NCI-H1105 treated with DMSO at 0.1 percent for 48 hours (cell line): Measurements from ENCODE around the gene CRISPLD2.

Experiments used
- DNase-seq: peaks from one replicate; lab custom pipeline; 2025; lab: John Stamatoyannopoulos, UW

CRISPLD2 gene

DNA sequence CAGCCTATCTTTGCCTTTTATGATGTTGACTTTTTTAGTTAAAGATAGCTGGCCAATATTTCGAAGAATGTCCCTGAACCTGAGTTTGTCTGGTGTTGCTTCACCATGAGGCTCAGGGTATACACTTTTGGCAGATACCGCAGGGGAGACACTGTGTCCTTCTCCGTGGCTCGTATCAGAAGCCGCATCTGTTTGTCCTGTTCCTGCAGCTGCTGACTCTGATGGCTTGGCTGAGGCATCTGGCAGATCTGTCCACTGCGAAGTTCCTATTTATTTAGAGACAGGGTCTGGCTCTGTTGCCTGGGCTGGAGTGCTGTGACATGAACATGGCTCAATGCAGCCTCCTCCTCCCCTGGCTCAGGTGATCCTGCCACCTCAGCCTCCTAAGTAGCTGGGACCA, 93.5 kb downstream of the CRISPLD2 start:
- DNase-seq = no peak

DNA sequence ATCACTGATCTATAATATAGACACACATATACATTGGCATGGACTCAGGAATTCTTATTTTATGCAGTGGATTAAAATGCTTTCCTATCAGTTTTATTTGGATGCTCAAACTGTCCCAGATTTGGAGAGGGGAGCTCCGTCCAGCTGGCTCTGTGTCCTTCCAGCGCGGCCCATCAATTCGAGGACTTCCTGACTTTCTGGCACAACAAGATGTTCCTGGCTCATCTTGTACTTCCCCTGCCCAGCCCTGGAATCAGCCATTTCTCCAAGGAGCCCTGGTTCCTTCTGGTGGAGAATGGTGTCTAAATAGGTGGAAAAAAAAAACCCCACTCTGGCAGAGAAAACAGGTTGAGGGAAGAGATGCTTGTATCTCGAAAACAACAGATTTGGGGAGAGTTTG, 94.5 kb downstream of the CRISPLD2 start:
- no peak for DNase-seq

DNA sequence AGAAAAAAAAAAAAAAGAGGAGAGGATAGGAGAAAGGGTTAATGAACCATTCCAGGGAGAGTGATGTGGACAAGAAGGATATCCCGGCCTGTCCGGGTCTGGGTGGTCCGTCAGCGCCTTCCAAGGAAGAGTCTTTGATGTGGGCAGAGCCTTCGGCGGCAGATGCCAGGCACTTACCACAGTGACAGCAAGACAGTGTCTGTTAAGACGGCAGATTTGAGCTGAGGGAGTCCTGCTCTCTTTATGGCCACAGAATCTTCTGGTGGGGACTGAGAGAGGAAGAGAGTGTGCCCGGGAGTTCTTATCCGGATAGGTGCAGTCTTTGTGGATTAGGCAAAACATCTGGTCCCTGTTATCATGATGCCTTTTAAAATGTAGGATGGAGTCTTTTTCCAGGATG, 96.4 kb downstream of the CRISPLD2 start:
- DNase-seq = no peak

DNA sequence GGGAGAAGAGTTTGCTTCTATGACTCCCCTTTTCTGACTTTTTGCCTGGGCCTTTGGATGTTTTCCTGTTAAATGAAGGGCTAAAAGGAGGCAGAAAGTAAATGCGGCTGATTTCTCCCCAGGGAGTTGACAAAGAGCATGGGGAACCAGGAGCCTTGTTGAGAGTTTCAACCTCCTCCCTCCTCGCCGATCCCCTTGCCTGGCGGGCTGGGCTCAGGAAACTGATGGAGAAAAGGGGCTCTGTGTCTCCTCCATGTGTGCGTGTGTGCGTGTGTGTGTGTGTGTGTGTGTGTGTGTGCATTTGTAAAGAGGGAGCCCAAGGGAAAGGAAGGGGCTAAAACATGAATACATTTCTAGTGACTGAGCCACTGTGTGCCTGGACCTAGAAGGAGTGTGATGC, 97.1 kb downstream of the CRISPLD2 start:
- DNase-seq = no peak

DNA sequence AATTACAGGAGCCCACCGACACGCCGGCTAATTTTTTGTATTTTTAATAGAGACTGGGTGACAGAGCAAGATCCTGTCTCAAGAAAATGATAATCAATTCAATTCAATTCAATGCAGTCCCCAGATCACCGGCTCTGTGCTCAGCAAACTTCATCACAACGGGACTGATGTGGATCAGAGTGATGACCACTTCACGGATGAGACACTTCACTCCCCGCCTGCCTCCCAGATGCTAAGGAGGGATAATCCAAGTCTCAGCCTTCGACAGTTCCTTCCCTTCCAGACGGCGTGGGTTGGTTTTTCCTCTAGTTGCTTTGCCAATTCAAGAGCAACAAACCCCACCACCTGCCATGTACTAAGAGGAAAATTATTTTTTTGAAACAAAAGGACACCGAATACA, 97.7 kb downstream of the CRISPLD2 start:
- no peak for DNase-seq

DNA sequence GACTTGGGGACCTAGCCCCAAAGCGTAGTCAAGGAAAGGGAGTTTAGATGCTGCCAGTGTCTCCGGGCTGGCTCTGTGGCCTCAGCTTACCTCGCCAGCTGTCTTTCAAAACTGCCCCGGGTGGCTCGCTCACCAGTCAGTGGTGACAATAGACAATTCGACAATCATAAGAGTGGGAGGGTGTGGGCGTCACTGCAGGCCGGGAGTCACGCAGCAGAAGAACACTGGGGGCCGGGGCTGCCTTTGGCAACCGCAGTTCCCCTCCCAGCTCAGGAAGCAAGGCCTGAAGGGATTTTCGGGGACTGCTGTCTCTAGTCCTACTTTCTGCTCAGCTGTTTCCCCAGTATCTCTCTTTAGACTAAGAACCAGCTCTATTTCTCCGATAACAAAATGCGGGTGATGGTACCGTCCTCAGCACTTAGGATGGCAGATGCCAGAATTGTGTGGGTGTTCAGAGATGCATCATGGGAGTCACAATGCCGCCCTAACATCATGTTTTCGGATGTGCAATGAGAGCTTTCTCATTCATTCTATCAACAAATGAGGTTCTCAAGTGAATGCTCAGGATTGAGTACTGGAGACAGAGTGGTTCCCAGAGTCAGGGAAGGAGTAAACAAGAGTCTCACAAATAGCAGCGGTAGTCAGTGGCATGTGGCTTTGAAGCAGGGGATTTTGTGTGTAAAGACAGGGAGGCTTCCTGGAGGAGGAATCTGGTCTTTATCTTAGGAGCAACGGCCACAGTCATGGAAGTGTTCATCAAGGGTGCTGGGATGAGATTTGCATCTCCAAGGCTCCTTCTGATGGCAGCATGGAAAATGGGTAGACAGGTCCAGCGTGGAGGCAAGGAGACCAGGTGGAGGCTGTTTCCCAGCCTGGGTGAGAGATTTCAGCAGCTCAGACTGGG, 98.5 kb downstream of the CRISPLD2 start:
- no peak for DNase-seq

DNA sequence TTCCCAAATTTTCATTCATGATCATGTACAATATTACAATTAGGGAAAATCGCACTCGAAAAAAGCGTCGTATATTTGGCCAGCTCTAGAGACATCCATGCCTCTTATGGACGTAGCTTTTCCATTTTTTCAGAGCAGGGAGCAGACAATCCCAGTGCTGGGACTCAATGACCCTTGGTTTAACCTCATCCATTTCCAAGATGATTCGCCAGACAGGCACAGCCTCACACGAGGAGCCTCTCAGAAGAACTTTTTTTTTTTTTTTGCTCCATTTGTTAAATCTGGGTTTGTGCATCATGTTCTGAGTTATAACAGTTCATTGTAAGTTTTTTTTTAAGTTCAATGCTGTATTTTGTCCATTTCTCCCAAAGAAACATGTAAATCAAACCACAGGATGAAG, 99.5 kb downstream of the CRISPLD2 start:
- DNase-seq = no peak

DNA sequence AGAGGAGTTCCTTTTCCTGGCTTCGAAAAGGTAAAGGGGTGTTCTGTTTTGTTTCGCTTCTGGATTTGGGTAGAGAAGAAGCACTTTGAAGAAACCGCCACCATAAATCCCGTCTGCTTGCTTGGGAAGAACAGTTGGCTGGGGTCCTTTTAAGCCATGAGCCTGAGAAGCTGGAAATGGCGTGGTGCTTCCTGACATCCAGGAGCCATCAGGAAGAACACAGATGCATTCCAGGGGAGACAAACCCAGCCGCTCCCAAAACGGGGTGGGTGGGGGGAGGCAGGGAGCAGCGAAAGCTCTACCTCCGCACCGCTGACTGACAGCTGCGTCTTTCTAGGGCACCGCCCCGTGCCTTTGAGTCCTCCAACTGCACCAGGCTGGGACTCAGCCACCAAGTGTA, 99.9 kb downstream of the CRISPLD2 start:
- no peak for DNase-seq

DNA sequence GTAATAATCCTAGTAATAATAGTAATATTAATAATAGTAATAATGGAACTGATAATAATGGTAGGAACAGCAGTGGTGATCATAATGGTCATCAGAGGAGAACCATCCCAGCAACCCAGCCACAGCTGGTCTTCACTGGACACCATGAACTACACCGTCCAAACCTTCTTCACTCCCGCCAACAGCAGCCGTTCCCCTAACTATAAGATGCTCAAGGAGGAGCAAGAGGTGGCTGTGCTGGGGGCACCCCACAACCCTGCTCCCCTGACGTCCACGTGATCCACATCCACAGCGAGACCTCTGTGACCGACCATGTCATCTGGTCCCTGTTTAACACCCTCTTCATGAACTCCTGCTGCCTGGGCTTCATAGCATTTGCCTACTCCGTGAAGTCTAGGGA, 100.5 kb downstream of the CRISPLD2 start:
- no peak for DNase-seq

DNA sequence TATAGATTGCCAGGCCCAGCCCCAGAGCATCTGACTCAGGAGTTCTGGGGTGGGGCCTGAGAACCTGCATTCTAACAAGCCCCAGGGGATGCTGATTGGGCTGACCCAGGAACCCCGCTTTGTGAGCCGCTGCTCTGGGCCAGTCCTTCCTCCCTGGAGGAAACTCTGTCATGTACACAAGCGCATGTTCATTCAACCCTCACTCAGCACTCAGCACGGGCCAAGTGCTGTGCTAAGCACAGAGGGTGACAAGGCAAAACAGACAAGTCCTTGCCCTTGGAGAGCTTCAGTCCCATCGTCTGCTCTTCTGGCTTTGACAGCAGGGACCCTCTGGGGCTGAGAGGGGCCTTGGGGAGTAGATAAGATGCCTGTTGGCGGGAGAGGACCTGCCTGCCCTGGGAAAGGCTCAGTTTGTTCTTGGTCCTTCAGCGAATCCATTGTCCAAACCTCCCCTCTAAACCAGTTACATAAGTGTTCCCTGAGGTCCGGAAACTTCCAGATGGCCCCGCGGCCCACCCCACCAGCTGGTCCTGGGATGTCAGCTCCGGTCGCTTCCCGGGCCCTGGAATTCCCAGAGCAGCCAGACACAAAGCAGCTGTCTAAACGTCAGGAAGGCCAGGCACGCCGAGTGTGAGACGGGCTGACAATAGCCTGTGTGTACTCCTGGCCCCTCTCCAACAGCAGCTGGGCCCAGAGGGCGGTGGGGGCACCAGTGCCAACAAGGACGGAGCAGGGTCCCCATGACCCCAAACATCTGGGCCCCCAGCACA, 102.8 kb downstream of the CRISPLD2 start:
- peak; percentile 22 for DNase-seq

DNA sequence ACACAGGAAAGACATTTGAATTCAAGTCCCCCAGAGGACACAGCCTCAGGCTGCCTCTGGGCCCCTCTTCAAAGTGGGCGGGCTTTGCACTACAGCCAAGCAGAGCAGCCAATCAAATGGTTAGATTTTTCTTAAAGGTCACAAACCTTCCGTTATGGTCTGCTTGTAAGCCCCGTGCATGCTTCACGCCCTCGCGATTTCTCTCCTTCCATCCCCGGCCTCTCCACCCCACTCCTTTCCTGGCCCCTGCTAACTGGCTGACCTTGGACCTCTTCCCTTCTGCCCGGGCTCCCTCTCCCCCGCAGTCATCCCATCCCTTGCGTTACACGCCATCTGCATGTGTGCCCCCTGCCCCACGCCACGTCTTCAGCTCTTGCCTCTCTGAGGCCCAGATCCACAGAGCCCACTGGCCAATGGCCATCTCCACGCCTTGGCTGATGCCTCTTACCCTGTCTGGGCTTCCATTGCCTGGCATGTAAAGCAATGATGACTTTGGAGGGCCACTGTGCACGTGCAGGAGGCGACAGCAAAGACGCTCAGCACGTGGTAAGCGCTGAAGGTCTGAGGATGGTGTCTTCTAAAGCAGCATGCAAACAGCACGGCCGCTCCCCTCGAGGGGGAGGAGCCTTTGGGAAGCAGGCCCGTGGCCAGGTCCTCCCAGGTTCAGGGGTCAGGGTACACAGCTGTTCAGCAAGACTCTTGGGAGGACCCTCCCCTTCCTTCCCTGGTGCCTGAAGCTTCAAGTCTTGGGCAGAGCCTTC, 104.7 kb downstream of the CRISPLD2 start:
- DNase-seq = no peak

DNA sequence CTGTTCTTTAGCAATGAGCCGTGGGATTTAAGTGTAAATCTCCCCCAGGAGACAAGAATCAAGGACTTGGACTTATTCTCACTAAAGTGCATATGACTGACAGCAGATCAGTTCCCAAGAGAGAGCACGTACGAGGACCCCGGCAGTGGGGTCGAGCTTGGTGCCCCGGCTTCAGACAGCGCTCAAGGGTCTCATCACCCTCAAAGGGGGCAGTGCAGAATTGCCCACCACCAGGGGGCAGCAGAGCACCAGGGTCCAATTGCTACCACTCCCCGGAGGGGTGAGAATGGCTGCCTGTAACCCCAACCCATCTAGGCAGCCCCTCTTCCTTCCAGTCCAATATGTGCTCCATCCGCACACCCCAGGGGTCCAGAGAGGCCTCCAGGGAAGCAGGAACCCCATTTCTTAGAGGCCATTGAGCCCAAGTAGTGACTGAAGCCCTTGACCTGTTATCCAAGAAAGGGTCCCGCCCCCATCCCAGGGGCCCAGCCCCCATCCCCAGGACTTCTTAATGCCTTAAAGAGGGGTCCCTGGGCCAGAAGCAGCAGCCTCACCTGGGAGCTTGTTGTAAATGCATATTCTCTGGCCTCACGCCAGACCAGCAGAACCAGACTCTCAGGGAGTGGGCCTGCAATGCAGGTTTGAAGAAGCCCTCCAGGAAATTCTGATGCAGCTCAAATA, 105.4 kb downstream of the CRISPLD2 start:
- DNase-seq = peak; percentile 10

DNA sequence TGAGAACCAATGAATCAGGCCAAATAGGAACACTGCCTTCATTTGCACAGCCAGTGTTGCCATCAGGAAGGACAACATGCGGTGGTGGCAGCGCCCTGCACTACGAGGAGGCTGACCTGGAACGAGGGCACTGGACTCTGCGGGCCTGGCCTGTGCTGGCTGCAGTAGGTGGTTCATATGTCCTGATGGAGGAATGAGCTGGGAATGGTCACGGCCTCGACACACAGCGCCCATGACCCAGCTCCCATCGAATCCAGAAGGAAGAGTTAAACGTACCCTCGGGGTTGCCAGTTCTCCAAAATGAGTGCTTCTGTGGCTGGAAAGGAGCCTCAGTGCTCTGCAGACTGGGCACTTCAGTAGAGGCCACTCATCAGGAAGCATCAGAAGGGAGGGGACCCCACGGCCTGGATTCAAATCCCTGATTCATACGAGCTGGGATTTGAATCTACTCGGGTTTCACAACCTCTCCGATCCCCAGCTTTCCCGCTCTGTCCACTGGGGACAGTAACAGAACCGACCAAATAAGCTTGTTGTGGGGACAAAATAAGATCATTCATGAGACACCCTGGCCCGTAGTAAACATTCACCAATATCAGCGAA, 106.1 kb downstream of the CRISPLD2 start:
- DNase-seq = no peak

DNA sequence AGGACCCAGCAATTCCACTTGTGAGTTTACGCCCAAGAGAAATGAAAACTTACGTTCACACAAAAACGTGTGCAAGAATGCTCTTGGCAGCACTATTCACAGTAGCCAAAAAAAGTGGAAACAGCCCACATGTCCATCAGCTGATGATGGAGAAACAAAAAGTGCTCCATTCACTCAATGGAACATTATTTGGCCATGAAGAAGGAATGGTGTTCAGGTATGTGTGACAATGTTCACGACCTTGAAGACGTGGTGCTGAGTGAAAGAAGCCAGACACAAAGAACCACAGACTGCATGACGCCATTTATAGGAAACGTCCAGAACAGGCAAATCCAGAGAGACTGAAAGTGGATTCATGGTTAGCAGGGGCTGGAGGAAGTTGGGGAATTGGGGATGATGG, 106.7 kb downstream of the CRISPLD2 start:
- DNase-seq = no peak

DNA sequence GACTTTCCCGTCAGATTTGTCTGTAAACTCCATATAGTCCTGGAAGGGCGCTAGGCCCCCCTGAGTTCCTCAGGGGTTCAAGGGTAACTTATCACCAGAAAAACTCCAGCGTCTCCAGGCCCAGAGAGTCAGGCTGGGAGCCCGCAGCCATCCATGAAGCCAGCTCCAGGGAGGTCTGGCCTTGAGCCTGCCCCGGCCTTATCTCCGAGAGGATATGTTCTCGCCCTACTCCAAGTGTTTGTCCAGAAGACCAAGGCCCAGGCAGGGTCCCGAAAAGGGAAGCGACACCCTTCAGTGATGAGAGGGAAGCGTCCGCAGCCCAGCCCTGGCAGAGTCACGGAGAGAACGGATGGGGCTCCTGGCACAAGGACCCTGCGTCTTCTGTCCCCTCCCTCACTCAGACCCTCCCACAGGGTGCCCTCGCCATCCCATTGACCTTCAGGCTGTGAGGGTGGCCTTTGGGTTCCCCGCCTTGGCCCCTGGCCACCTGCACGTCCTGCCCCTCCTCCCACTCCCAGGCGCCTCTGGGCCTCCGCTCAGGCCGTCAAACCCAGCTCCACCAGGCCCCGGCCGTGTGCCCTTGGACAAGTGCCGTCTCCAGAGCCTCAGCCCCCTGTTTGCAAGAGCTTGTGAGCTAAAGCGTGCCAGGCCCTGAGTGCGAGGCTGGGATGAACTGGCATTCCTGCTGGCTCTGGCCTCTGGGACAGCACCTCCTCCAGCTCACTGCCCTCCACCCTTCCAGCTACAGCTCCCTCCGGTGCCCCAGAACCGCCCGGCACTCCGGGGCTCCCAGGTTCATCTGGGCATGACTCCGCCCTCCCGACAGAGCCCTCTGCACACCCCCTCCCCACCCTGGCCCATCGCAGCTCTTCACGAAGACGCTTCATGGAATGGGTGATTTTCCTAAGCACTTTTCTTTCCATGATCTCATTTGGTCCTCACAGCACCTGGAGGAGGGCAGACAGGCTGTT, 108.1 kb downstream of the CRISPLD2 start:
- DNase-seq = no peak

DNA sequence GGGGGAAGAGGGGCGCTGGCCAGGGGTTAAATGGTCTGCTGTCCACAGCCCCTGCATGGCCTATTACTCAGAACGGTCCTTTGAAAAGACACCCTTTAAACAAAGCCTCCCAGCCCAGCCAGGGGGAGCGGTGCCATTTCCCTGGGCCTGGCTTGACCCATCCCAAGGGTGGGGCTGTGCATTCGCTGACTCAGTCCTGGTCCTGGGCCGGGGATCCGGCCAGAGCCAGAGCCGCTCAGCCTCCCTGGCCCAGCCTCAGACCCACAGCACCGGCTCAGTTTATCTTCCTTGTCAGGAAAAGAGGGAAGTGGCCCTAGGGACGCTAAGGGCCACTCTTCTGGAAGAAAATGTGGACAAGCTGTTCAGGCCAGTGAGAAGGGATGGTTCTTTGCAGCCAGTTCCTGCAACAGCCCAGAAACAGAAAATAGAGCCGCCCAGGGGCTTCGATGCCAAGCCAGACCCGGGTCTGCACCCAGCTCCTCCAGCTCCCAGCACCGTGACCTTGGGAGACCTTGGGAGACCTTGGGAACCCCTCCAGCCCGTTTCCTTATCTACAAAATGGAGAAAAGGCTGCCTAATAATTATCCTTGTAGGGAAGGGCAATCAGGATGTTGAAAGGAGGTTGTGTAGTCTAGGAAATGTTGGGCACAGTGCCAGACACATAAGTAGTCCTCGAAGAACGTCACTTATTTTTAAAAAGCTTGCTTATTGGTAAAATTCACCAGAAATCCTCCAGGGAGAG, 109.1 kb downstream of the CRISPLD2 start:
- DNase-seq = no peak

DNA sequence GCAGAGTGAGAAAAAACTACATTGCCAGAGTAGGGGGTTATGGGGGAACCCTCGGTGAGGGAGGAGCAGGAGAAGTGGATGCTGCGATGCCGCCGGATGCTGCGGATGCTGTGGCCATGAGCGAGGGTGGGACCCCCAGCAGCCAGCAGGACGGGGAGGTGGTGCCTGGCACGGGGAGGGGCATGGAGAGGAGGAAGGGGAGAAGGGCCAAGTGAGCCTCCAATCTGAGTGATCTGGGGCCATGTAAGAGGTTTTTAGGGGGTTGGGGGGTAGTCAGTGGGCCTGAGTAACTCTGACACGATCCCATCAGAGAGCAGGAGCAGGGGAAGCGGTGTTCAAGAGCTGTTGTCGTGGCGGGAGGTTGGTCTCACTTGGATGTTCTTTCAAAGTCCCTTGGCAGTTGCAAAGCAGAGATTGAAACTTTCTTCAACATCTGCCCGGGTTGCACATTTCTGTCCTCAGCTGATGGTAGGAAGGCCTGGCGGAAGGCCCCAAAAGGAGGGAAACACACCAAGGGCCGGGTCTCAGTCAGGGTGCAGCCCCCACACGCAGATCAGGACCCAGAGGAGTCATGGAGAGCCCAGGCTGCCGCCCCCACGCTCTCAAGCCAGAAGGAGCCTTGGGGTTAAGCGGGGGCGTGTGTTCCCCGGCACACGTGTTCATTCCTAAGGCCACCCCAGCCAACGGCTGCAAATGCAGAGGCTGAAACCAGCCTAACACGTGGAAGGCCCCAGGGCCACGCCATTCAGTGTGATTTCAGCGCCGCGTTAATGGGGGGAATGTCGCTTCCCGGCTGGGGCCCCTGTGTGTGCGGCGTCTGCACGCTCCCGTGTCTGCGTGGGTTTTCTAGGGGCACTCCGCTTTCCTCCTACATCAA, 109.9 kb downstream of the CRISPLD2 start:
- no peak for DNase-seq

DNA sequence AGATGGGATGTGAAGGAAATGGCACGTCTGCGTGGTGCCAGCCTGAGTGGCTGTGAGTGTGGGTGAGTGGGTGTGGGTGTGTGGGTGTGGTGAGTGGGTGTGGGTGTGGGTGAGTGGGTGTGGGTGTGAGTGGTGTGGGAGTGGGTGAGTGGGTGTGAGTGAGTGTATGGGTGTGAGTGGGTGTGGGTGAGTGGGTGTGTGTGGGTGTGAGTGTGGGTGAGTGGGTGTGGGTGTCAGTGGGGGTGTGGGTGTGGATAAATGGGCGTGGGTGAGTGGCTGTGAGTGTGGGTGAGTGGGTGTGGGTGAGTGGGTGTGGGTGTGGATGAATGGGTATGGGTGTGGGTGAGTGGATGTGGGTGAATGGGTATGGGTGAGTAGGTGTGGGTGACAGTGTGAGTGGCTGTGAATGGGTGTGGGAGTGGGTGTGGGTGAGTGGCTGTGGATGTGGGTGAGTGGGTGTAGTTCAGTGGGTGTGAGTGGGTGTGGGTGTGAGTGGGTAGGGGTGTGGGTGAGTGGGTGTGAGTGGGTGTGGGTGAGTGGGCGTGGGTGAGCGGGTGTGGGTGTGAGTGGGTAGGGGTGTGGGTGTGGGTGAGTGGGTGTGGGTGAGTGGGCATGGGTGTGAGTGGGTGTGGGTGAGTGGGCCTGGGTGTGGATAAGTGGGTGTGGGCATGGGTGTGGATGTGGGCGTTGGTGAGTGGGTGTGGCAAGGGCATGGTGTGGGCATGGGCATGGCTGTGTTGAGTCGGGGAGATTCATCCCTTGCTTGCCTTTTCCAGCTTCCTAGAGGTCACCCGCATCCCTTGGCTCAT, 110.7 kb downstream of the CRISPLD2 start:
- DNase-seq = no peak
